HepG2 (cell line): ENCODE results near the gene CA5B. TPM values are rescaled to one million over a fixed set of nuclear protein-coding genes. Genes with fewer than 3 reads are reported as not detected.

Source experiments
- ATAC-seq: fragments of 200-7000 bp; cut with Tn5 transposase; 3 replicates; pipeline ENCODE4 v1.9.1; 2020; ENCODE audit warnings: mild to moderate bottlenecking, moderate library complexity
- BruUV-seq: library from RNA; stranded (reverse); fragments of 400-500 nt; replicated peaks from 2 replicates; lab custom pipeline; 2021; lab: Mats Ljungman, UMichigan
- CTCF ChIA-PET: fragments of 300-600 bp; formaldehyde crosslinking; extraction: SDS; loops from one replicate; lab custom pipeline; 2021; ENCODE audit warnings: low total read pairs, inconsistent platforms, low intra/inter-chr PET ratio; lab: Yijun Ruan, JAX
- POLR2A ChIA-PET: fragments of 350-600 bp; sonication (Branson Sonifier 250); formaldehyde crosslinking; loops from one replicate; lab custom pipeline; 2020; ENCODE audit warnings: antibody characterized with exemption, inconsistent platforms; lab: Yijun Ruan, JAX
- DNase-seq: peaks from one replicate; pipeline ENCODE4 v3.0.0-alpha.2; 2015; ENCODE audit warnings: low spot score
- FAIRE-seq: peaks from 3 replicates; lab custom pipeline; 2011; peaks lifted over from hg19 to GRCh38; lab: Jason Lieb, UNC
- H2AFZ ChIP-seq: one replicate; pipeline ENCODE4 v1.6.1; 2011; ENCODE audit warnings: low read length, inconsistent platforms
- H3K27ac ChIP-seq: fragments of 300-600 bp; 3 replicates; pipeline ENCODE4 v1.8.0; 2011; ENCODE audit warnings: mixed run types, mild to moderate bottlenecking, mixed read lengths, low read length, inconsistent platforms; ENCODE audit not compliant: insufficient read depth; ENCODE audit errors: extremely low read length
- H3K27me3 ChIP-seq, 2 experiments: fragments of 200-600 bp in 1 of 2; 2 replicates in 1 of 2; 3 replicates in 1 of 2; pipeline versions ENCODE4 v1.6.0 to v1.8.0; 2011; ENCODE audit warnings: low read length in 2 of 2, mild to moderate bottlenecking in 2 of 2, moderate library complexity in 2 of 2, inconsistent platforms in 1 of 2; ENCODE audit not compliant: insufficient read depth in 2 of 2, control insufficient read depth in 1 of 2
- H3K36me3 ChIP-seq, 2 experiments: fragments of 200-600 bp in 1 of 2; replicated peaks in 1 of 2; 2 replicates in 1 of 2; 3 replicates in 1 of 2; pipeline versions ENCODE4 v1.5.1 to v1.8.0; 2011; ENCODE audit warnings: low read length in 2 of 2, inconsistent platforms in 1 of 2; ENCODE audit not compliant: insufficient read depth in 2 of 2, control insufficient read depth in 1 of 2
- H3K4me1 ChIP-seq: 2 replicates; pipeline ENCODE4 v1.5.1; 2012; ENCODE audit warnings: low read length, inconsistent platforms; ENCODE audit not compliant: insufficient read depth
- H3K4me2 ChIP-seq: 2 replicates; pipeline ENCODE4 v1.6.0; 2011; ENCODE audit warnings: low read depth, low read length, inconsistent platforms
- H3K4me3 ChIP-seq, 3 experiments: fragments of 200-600 bp in 1 of 3; sonication (generic), shearing (Covaris generic) in 1 of 3; replicated peaks in 1 of 3; 2 replicates each; pipeline ENCODE4 v1.5.1; 2011 to 2016; ENCODE audit warnings: low read length in 3 of 3, inconsistent platforms in 2 of 3, low read depth in 2 of 3, mild to moderate bottlenecking in 2 of 3, control low read depth in 1 of 3, mixed read lengths in 1 of 3; ENCODE audit not compliant: insufficient read depth in 1 of 3
- H3K79me2 ChIP-seq: one replicate; pipeline ENCODE4 v1.6.1; 2011; ENCODE audit warnings: low read length, inconsistent platforms; ENCODE audit not compliant: insufficient read depth
- H3K9ac ChIP-seq: 2 replicates; pipeline ENCODE4 v1.6.0; 2011; ENCODE audit warnings: mild to moderate bottlenecking, low read depth, low read length, inconsistent platforms; ENCODE audit not compliant: insufficient read depth
- H3K9me3 ChIP-seq: 2 replicates; pipeline ENCODE4 v1.5.1; 2012; ENCODE audit warnings: mild to moderate bottlenecking, low read length
- H4K20me1 ChIP-seq: 2 replicates; pipeline ENCODE4 v1.6.0; 2011; ENCODE audit warnings: inconsistent platforms, mild to moderate bottlenecking, low read length, moderate library complexity; ENCODE audit not compliant: insufficient read depth
- ATF5 ChIP-seq: sonication (generic); formaldehyde crosslinking; IDR thresholded peaks from 2 replicates; pipeline ENCODE4 v1.4.0; 2020; ENCODE audit warnings: mild to moderate bottlenecking, low read depth, missing genetic modification reagents
- ERF ChIP-seq: IDR thresholded peaks from 2 replicates; pipeline ENCODE4 v1.6.1; 2018; ENCODE audit warnings: missing biosample characterization, missing genetic modification reagents
- HNF4A ChIP-seq: sonication (generic); formaldehyde crosslinking; IDR thresholded peaks from 2 replicates; pipeline ENCODE4 v1.4.0; 2020; ENCODE audit warnings: missing genetic modification reagents
- MBNL3 ChIP-seq: fragments of 250-450 bp; sonication (Bioruptor Pico); conservative IDR thresholded peaks from 2 replicates; pipeline ENCODE4 v1.8.0; 2022; ENCODE audit warnings: mild to moderate bottlenecking, inconsistent platforms
- NCOR1 ChIP-seq: fragments of 200-600 bp; sonication (generic); IDR thresholded peaks from 2 replicates; pipeline ENCODE4 v1.7.0; 2017; ENCODE audit warnings: antibody characterized with exemption, low read length, borderline replicate concordance
- RNF2 ChIP-seq: fragments of 450-650 bp; conservative IDR thresholded peaks from 2 replicates; pipeline ENCODE4 v1.6.1; 2016; ENCODE audit warnings: low read depth
- SP140L ChIP-seq: sonication (generic); formaldehyde crosslinking; IDR thresholded peaks from 2 replicates; pipeline ENCODE4 v1.4.0; 2020; ENCODE audit warnings: missing genetic modification reagents, borderline replicate concordance
- TSC22D2 ChIP-seq: sonication (generic); formaldehyde crosslinking; IDR thresholded peaks from 2 replicates; pipeline ENCODE4 v1.5.1; 2020; ENCODE audit warnings: missing genetic modification reagents, mild to moderate bottlenecking, borderline replicate concordance
- ZBTB8A ChIP-seq: sonication (generic); formaldehyde crosslinking; IDR thresholded peaks from 2 replicates; pipeline ENCODE4 v1.4.0; 2020; ENCODE audit warnings: mild to moderate bottlenecking, low read depth, missing genetic modification reagents, borderline replicate concordance
- ZGPAT ChIP-seq: IDR thresholded peaks from 2 replicates; pipeline ENCODE4 v1.6.1; 2016; ENCODE audit warnings: mild to moderate bottlenecking
- ZNF503 ChIP-seq: sonication (generic); formaldehyde crosslinking; IDR thresholded peaks from 2 replicates; pipeline ENCODE4 v1.4.0; 2020; ENCODE audit warnings: missing genetic modification reagents
- ZNF598 ChIP-seq: sonication (generic); formaldehyde crosslinking; IDR thresholded peaks from 2 replicates; pipeline ENCODE4 v1.5.1; 2020; ENCODE audit warnings: mild to moderate bottlenecking, missing genetic modification reagents, borderline replicate concordance
- ZNF660 ChIP-seq: sonication (generic); formaldehyde crosslinking; IDR thresholded peaks from 2 replicates; pipeline ENCODE4 v1.5.1; 2020; ENCODE audit warnings: mild to moderate bottlenecking, low read depth, missing genetic modification reagents, borderline replicate concordance
- WGBS: methylation state at CpG from one replicate; pipeline ENCODE4 v1.1.6; 2017; ENCODE audit warnings: low lambda C conversion rate; 5-methylcytosine and 5-hydroxymethylcytosine counted together
- in situ Hi-C: cut with HindIII; loops from 2 replicates; pipeline ENCODE4 v1.10.0; 2017; ENCODE audit warnings: low pct_unique_long_range_greater_than_20kb; ENCODE audit not compliant: extremely low pct_ligation_motif_present
- intact Hi-C: fragments of 100-400 bp; cut with micrococcal nuclease; formaldehyde crosslinking; loops from one replicate; pipeline ENCODE4 v1.10.0; 2022; ENCODE audit not compliant: unreplicated experiment
- polyA plus RNA-seq, 8 experiments: library from polyadenylated mRNA; depleted of rRNA in 3 of 8; stranded (reverse) in 7 of 8; unstranded in 1 of 8; fragments of >200 nt; fragmentation: Illumina TruSeq in 4 of 8; extraction: Trizol in 4 of 8; gene quantifications; 2 replicates each; pipeline versions ENCODE4 v1.2.1 to v1.2.3, GENCODE V29; 2011 to 2016; ENCODE audit warnings: low read depth in 4 of 8, missing spikeins in 1 of 8, mixed read lengths in 1 of 8; ENCODE audit not compliant: insufficient read depth in 1 of 8
- total RNA-seq, 5 experiments: library from RNA; depleted of rRNA; stranded (reverse); fragments of >200 nt; fragmentation: Illumina TruSeq; extraction: Trizol; gene quantifications; 2 replicates each; pipeline ENCODE4 v1.2.3, GENCODE V29; 2016; ENCODE audit warnings: low read depth in 1 of 5
- TF ChIP-seq, protein P1 (sequence below): sonication (generic); formaldehyde crosslinking; IDR thresholded peaks from 2 replicates; pipeline ENCODE4 v1.8.1; 2023; ENCODE audit warnings: mild to moderate bottlenecking, missing genetic modification reagents, borderline replicate concordance
- TF ChIP-seq, protein P2 (sequence below): sonication (generic); formaldehyde crosslinking; IDR thresholded peaks from 2 replicates; pipeline ENCODE4 v1.4.0; 2020; ENCODE audit warnings: missing genetic modification reagents, mild to moderate bottlenecking, borderline replicate concordance

CA5B gene
- total and polyA plus RNA-seq, 2 of the 13 experiments (the other 11 are each of a cell fraction or from before 2014, with no cell fraction given), result 1.7 to 2.2 TPM

- CTCF ChIA-PET, result no interaction called here
These were observed 16.2 kb upstream of the CA5B start for GRCh38 chrX:15721911-15722310.

GRCh38 chrX:15723887-15724517 lies 14.1 kb upstream of the CA5B start:
- FAIRE-seq (no peak), ATAC-seq (no peak), DNase-seq (no peak)
- Histone ChIP-seq H3K27me3 (no peaks in the 10 kb centered on the region), H3K4me3 (no peak overlapping the region), H3K36me3 (no peaks in the 10 kb centered on the region), H2AFZ (no peak overlapping the region), H3K9ac (no peak overlapping the region), H3K9me3 (no peaks in the 10 kb centered on the region), H3K4me1 (no peaks in the 10 kb centered on the region), H3K79me2 (no peaks in the 10 kb centered on the region), H3K4me2 (no peak overlapping the region), H4K20me1 (no peaks in the 10 kb centered on the region), H3K27ac (no peak overlapping the region)
- in situ Hi-C loops, result no loop called here
- POLR2A ChIA-PET, result no interaction called here
- BruUV-seq, result no TSS peak
- intact Hi-C loops, result no loop called here
- 88% methylated on average over 3 of the region's 3 CpGs for WGBS
- CTCF ChIA-PET, result no interaction called here
- TF ChIP-seq ATF5 (no peak), NCOR1 (no peak), ZNF503 (CRISPR knock-in tag) (no peak), ZGPAT (CRISPR knock-in tag) (no peak), HNF4A (CRISPR knock-in tag) (no peak), RNF2 (no peak), MBNL3 (CRISPR knock-in tag) (no peak), ZNF660 (CRISPR knock-in tag) (no peak)
- TF ChIP-seq, protein P1, sequence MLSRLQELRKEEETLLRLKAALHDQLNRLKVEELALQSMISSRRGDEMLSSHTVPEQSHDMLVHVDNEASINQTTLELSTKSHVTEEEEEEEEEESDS (CRISPR knock-in tag), result no peak
- TF ChIP-seq, protein P2, sequence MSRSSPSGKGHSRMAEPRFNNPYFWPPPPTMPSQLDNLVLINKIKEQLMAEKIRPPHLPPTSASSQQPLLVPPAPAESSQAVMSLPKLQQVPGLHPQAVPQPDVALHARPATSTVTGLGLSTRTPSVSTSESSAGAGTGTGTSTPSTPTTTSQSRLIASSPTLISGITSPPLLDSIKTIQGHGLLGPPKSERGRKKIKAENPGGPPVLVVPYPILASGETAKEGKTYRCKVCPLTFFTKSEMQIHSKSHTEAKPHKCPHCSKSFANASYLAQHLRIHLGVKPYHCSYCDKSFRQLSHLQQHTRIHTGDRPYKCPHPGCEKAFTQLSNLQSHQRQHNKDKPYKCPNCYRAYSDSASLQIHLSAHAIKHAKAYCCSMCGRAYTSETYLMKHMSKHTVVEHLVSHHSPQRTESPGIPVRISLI (CRISPR knock-in tag), result no peak

More at GRCh38 chrX:15721911-15722310, 16.2 kb upstream of the CA5B start:
- WGBS, result 92% methylated on average over 1 of the region's 1 CpG
- DNase-seq (no peak), ATAC-seq (no peak), FAIRE-seq (no peak)
- intact Hi-C loops (no loop called here), in situ Hi-C loops (no loop called here)
- H3K4me3 ChIP-seq, result no peak overlapping the region
- H3K4me2 ChIP-seq, result no peak overlapping the region
- no peaks in the 10 kb centered on the region for H3K36me3 ChIP-seq
- H3K79me2 ChIP-seq, result no peaks in the 10 kb centered on the region
- H2AFZ ChIP-seq, result no peak overlapping the region
- no TSS peak for BruUV-seq
- no peaks in the 10 kb centered on the region for H3K9me3 ChIP-seq
- no peaks in the 10 kb centered on the region for H4K20me1 ChIP-seq
- H3K27ac ChIP-seq, result no peak overlapping the region
- TF ChIP-seq SP140L (CRISPR knock-in tag) (no peak), ZBTB8A (CRISPR knock-in tag) (no peak), ZNF598 (no peak), ERF (CRISPR knock-in tag) (no peak), TSC22D2 (CRISPR knock-in tag) (no peak)
- POLR2A ChIA-PET, result no interaction called here
- H3K27me3 ChIP-seq, result no peaks in the 10 kb centered on the region
- H3K4me1 ChIP-seq, result no peaks in the 10 kb centered on the region
- H3K9ac ChIP-seq, result no peak overlapping the region
